HepG2 (cell line): ENCODE data around the gene IGLL1. TPM values are rescaled to one million over a fixed set of nuclear protein-coding genes. Genes with fewer than 3 reads are reported as not detected.
A peak's percentile ranks its signal among the peaks of the same experiment; 100 is the strongest.

Experiments
- CHCHD3 ChIP-seq: sonication (generic); formaldehyde crosslinking; IDR thresholded peaks from 2 replicates; pipeline ENCODE4 v1.8.0; 2022; ENCODE audit warnings: mild to moderate bottlenecking, missing genetic modification reagents, moderate library complexity
- ESRRA ChIP-seq: sonication (generic); formaldehyde crosslinking; IDR thresholded peaks from 2 replicates; pipeline ENCODE4 v1.5.1; 2020; ENCODE audit warnings: mild to moderate bottlenecking, low read depth, missing genetic modification reagents
- FOXO1 ChIP-seq: sonication (generic); formaldehyde crosslinking; IDR thresholded peaks from 2 replicates; pipeline ENCODE4 v1.4.0; 2020; ENCODE audit warnings: missing genetic modification reagents
- HOXD1 ChIP-seq: sonication (generic); formaldehyde crosslinking; IDR thresholded peaks from 2 replicates; pipeline ENCODE4 v1.5.0; 2020; ENCODE audit warnings: missing genetic modification reagents
- NCOR1 ChIP-seq: fragments of 200-600 bp; sonication (generic); IDR thresholded peaks from 2 replicates; pipeline ENCODE4 v1.7.0; 2017; ENCODE audit warnings: antibody characterized with exemption, low read length, borderline replicate concordance
- SOX13 ChIP-seq, 3 experiments: fragments of 450-650 bp in 1 of 3; sonication (generic) in 1 of 3; formaldehyde crosslinking in 1 of 3; IDR thresholded peaks in 2 of 3; conservative IDR thresholded peaks in 1 of 3; 2 replicates each; pipeline versions ENCODE4 v1.5.0 to v1.6.1; 2016 to 2020; ENCODE audit warnings: antibody characterized with exemption in 1 of 3, mild to moderate bottlenecking in 1 of 3, missing compliant biosample characterization in 1 of 3, missing genetic modification reagents in 1 of 3, moderate library complexity in 1 of 3
- TBL1XR1 ChIP-seq: fragments of 150-350 bp; IDR thresholded peaks from 2 replicates; pipeline ENCODE4 v1.6.1; 2014; ENCODE audit warnings: borderline replicate concordance, low read length; ENCODE audit not compliant: partially characterized antibody
- ZBTB7B ChIP-seq: sonication (generic); formaldehyde crosslinking; IDR thresholded peaks from 2 replicates; pipeline ENCODE4 v1.4.0; 2020; ENCODE audit warnings: missing genetic modification reagents
- ZFP36 ChIP-seq: fragments of 150-350 bp; IDR thresholded peaks from 2 replicates; pipeline ENCODE4 v1.6.1; 2018; ENCODE audit warnings: borderline replicate concordance, low read length, low read depth; ENCODE audit not compliant: partially characterized antibody
- ZFX ChIP-seq: sonication (generic); formaldehyde crosslinking; IDR thresholded peaks from 2 replicates; pipeline ENCODE4 v1.4.0; 2020; ENCODE audit warnings: mild to moderate bottlenecking, low read depth, missing genetic modification reagents, moderate library complexity
- ZNF121 ChIP-seq: sonication (generic); formaldehyde crosslinking; IDR thresholded peaks from 2 replicates; pipeline ENCODE4 v1.5.0; 2020; ENCODE audit warnings: mild to moderate bottlenecking, missing genetic modification reagents
- ZNF138 ChIP-seq: sonication (generic); formaldehyde crosslinking; IDR thresholded peaks from 2 replicates; pipeline ENCODE4 v1.5.0; 2020; ENCODE audit warnings: mild to moderate bottlenecking, low read depth, missing genetic modification reagents
- ZNF75D ChIP-seq: sonication (generic); formaldehyde crosslinking; IDR thresholded peaks from 2 replicates; pipeline ENCODE4 v1.8.1; 2023; ENCODE audit warnings: missing genetic modification reagents, mild to moderate bottlenecking, borderline replicate concordance
- ZNF766 ChIP-seq: sonication (generic); formaldehyde crosslinking; IDR thresholded peaks from 2 replicates; pipeline ENCODE4 v1.5.0; 2020; ENCODE audit warnings: missing genetic modification reagents, borderline replicate concordance
- polyA plus RNA-seq, 8 experiments: library from polyadenylated mRNA; depleted of rRNA in 3 of 8; stranded (reverse) in 7 of 8; unstranded in 1 of 8; fragments of >200 nt; fragmentation: Illumina TruSeq in 4 of 8; extraction: Trizol in 4 of 8; gene quantifications; 2 replicates each; pipeline versions ENCODE4 v1.2.1 to v1.2.3, GENCODE V29; 2011 to 2016; ENCODE audit warnings: low read depth in 4 of 8, missing spikeins in 1 of 8, mixed read lengths in 1 of 8; ENCODE audit not compliant: insufficient read depth in 1 of 8
- total RNA-seq, 5 experiments: library from RNA; depleted of rRNA; stranded (reverse); fragments of >200 nt; fragmentation: Illumina TruSeq; extraction: Trizol; gene quantifications; 2 replicates each; pipeline ENCODE4 v1.2.3, GENCODE V29; 2016; ENCODE audit warnings: low read depth in 1 of 5
- TF ChIP-seq, protein P1 (sequence below): sonication (generic); formaldehyde crosslinking; conservative IDR thresholded peaks from 2 replicates; pipeline ENCODE4 v1.5.0; 2020; ENCODE audit warnings: missing genetic modification reagents
- TF ChIP-seq, protein P2 (sequence below): sonication (generic); formaldehyde crosslinking; IDR thresholded peaks from 2 replicates; pipeline ENCODE4 v1.4.0; 2020; ENCODE audit warnings: missing genetic modification reagents, borderline replicate concordance
- TF ChIP-seq, protein P3 (sequence below): IDR thresholded peaks from 2 replicates; pipeline ENCODE4 v1.6.1; 2016
- TF ChIP-seq, protein P4 (sequence below): sonication (generic); formaldehyde crosslinking; IDR thresholded peaks from 2 replicates; pipeline ENCODE4 v1.5.0; 2020; ENCODE audit warnings: mild to moderate bottlenecking, missing genetic modification reagents
- TF ChIP-seq, protein P5 (sequence below), 2 experiments: fragments of 450-650 bp in 1 of 2; sonication (generic) in 1 of 2; formaldehyde crosslinking; IDR thresholded peaks; 2 replicates each; pipeline versions ENCODE4 v1.5.0 to v1.8.0; 2020 to 2022; ENCODE audit warnings: mild to moderate bottlenecking in 1 of 2, missing genetic modification reagents in 1 of 2

Gene IGLL1
- total and polyA plus RNA-seq, 2 of the 13 experiments (the other 11 are each of a cell fraction or from before 2014, with no cell fraction given): not detected

DNA sequence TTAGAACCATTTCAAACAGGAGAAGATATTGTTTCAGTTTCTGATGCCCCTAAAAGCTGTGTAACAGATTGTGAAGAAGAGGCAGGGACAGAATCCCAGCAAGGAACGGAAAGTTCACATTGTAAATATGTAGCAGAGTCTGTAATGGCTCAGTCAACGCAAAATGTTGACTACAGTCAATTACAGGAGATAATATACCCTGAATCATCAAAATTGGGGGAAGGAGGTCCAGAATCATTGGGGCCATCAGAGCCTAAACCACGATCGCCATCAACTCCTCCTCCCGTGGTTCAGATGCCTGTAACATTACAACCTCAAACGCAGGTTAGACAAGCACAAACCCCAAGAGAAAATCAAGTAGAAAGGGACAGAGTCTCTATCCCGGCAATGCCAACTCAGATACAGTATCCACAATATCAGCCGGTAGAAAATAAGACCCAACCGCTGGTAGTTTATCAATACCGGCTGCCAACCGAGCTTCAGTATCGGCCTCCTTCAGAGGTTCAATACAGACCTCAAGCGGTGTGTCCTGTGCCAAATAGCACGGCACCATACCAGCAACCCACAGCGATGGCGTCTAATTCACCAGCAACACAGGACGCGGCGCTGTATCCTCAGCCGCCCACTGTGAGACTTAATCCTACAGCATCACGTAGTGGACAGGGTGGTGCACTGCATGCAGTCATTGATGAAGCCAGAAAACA, 40.8 kb downstream of the IGLL1 start (continued):
- TF ChIP-seq, protein P1, sequence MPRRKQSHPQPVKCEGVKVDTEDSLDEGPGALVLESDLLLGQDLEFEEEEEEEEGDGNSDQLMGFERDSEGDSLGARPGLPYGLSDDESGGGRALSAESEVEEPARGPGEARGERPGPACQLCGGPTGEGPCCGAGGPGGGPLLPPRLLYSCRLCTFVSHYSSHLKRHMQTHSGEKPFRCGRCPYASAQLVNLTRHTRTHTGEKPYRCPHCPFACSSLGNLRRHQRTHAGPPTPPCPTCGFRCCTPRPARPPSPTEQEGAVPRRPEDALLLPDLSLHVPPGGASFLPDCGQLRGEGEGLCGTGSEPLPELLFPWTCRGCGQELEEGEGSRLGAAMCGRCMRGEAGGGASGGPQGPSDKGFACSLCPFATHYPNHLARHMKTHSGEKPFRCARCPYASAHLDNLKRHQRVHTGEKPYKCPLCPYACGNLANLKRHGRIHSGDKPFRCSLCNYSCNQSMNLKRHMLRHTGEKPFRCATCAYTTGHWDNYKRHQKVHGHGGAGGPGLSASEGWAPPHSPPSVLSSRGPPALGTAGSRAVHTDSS (CRISPR knock-in tag): no peak
- no peak for TF ChIP-seq SOX13 (IDR thresholded peaks at IDR 0.05)
- TF ChIP-seq SOX13 (CRISPR knock-in tag; conservative IDR thresholded peaks at IDR 0.05 in 1 of 2, IDR thresholded peaks at IDR 0.05 in 1 of 2): peak in 1 of 2 experiments; percentile 38; a peak in 1 of 4 replicates
- TF ChIP-seq, protein P2, sequence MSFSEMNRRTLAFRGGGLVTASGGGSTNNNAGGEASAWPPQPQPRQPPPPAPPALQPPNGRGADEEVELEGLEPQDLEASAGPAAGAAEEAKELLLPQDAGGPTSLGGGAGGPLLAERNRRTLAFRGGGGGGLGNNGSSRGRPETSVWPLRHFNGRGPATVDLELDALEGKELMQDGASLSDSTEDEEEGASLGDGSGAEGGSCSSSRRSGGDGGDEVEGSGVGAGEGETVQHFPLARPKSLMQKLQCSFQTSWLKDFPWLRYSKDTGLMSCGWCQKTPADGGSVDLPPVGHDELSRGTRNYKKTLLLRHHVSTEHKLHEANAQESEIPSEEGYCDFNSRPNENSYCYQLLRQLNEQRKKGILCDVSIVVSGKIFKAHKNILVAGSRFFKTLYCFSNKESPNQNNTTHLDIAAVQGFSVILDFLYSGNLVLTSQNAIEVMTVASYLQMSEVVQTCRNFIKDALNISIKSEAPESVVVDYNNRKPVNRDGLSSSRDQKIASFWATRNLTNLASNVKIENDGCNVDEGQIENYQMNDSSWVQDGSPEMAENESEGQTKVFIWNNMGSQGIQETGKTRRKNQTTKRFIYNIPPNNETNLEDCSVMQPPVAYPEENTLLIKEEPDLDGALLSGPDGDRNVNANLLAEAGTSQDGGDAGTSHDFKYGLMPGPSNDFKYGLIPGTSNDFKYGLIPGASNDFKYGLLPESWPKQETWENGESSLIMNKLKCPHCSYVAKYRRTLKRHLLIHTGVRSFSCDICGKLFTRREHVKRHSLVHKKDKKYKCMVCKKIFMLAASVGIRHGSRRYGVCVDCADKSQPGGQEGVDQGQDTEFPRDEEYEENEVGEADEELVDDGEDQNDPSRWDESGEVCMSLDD: no peak
- peak; percentile 48; the same call in 1 of the 2 replicates for TF ChIP-seq FOXO1 (CRISPR knock-in tag)
- TF ChIP-seq HOXD1 (CRISPR knock-in tag): no peak
- TF ChIP-seq, protein P3, sequence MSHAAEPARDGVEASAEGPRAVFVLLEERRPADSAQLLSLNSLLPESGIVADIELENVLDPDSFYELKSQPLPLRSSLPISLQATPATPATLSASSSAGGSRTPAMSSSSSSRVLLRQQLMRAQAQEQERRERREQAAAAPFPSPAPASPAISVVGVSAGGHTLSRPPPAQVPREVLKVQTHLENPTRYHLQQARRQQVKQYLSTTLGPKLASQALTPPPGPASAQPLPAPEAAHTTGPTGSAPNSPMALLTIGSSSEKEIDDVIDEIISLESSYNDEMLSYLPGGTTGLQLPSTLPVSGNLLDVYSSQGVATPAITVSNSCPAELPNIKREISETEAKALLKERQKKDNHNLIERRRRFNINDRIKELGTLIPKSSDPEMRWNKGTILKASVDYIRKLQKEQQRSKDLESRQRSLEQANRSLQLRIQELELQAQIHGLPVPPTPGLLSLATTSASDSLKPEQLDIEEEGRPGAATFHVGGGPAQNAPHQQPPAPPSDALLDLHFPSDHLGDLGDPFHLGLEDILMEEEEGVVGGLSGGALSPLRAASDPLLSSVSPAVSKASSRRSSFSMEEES (CRISPR knock-in tag): no peak
- no peak for TF ChIP-seq ZNF75D (CRISPR knock-in tag)
- TF ChIP-seq ZNF766 (CRISPR knock-in tag): no peak
- TF ChIP-seq ZNF121 (CRISPR knock-in tag): no peak
- TF ChIP-seq ZFX (CRISPR knock-in tag): peak; percentile 57; the same call in 1 of the 2 replicates
- no peak for TF ChIP-seq NCOR1
- TF ChIP-seq ESRRA (CRISPR knock-in tag): no peak
- TF ChIP-seq, protein P4, sequence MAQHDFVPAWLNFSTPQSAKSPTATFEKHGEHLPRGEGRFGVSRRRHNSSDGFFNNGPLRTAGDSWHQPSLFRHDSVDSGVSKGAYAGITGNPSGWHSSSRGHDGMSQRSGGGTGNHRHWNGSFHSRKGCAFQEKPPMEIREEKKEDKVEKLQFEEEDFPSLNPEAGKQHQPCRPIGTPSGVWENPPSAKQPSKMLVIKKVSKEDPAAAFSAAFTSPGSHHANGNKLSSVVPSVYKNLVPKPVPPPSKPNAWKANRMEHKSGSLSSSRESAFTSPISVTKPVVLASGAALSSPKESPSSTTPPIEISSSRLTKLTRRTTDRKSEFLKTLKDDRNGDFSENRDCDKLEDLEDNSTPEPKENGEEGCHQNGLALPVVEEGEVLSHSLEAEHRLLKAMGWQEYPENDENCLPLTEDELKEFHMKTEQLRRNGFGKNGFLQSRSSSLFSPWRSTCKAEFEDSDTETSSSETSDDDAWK (CRISPR knock-in tag): no peak
- TF ChIP-seq ZNF138: no peak
- TF ChIP-seq, protein P5, sequence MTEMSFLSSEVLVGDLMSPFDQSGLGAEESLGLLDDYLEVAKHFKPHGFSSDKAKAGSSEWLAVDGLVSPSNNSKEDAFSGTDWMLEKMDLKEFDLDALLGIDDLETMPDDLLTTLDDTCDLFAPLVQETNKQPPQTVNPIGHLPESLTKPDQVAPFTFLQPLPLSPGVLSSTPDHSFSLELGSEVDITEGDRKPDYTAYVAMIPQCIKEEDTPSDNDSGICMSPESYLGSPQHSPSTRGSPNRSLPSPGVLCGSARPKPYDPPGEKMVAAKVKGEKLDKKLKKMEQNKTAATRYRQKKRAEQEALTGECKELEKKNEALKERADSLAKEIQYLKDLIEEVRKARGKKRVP (CRISPR knock-in tag; IDR thresholded peaks at IDR 0.05): no peak
- no peak for TF ChIP-seq CHCHD3 (CRISPR knock-in tag)
- no peak for TF ChIP-seq ZFP36
- TF ChIP-seq TBL1XR1: no peak
- TF ChIP-seq ZBTB7B (CRISPR knock-in tag): peak; percentile 20; the same call in 1 of the 2 replicates
